ENCODE results near the gene POU6F2.

POU6F2 gene

GRCh38 chr7:39247576-39247975 is 269.9 kb downstream of the POU6F2 start:
- no peak for DNase-seq (ENCODE audit: extremely low read depth in 1 of 2, low read depth in 1 of 2)

GRCh38 chr7:39248041-39248691 is 270.5 kb downstream of the POU6F2 start:
- DNase-seq (ENCODE audit: extremely low read depth in 1 of 2, low read depth in 1 of 2): no peak

GRCh38 chr7:39248692-39249090 is 271.0 kb downstream of the POU6F2 start:
- DNase-seq (ENCODE audit: extremely low read depth in 1 of 2, low read depth in 1 of 2): no peak

GRCh38 chr7:39249635-39250152 is 272.0 kb downstream of the POU6F2 start:
- no peak for DNase-seq (ENCODE audit: extremely low read depth in 1 of 2, low read depth in 1 of 2)

- DNase-seq (ENCODE audit: extremely low read depth in 1 of 2, low read depth in 1 of 2): no peak
Measured at GRCh38 chr7:39252916-39253315, 275.2 kb downstream of the POU6F2 start.

GRCh38 chr7:39259391-39260003 is 281.8 kb downstream of the POU6F2 start:
- no peak for DNase-seq (ENCODE audit: extremely low read depth in 1 of 2, low read depth in 1 of 2)

- no peak for DNase-seq (ENCODE audit: extremely low read depth in 1 of 2, low read depth in 1 of 2)
Measured at GRCh38 chr7:39260279-39260844, 282.7 kb downstream of the POU6F2 start.

- no peak for DNase-seq (ENCODE audit: extremely low read depth in 1 of 2, low read depth in 1 of 2)
Measured at GRCh38 chr7:39261771-39262170, 284.1 kb downstream of the POU6F2 start.

- DNase-seq (ENCODE audit: extremely low read depth in 1 of 2, low read depth in 1 of 2): no peak
Measured at GRCh38 chr7:39265641-39266591, 288.2 kb downstream of the POU6F2 start.

GRCh38 chr7:39269034-39269433 is 291.3 kb downstream of the POU6F2 start:
- no peak for DNase-seq (ENCODE audit: extremely low read depth in 1 of 2, low read depth in 1 of 2)

GRCh38 chr7:39270018-39270417 is 292.3 kb downstream of the POU6F2 start:
- no peak for DNase-seq (ENCODE audit: extremely low read depth in 1 of 2, low read depth in 1 of 2)

GRCh38 chr7:39271402-39271801 is 293.7 kb downstream of the POU6F2 start:
- no peak for DNase-seq (ENCODE audit: extremely low read depth in 1 of 2, low read depth in 1 of 2)

GRCh38 chr7:39272111-39272510 is 294.4 kb downstream of the POU6F2 start:
- DNase-seq (ENCODE audit: extremely low read depth in 1 of 2, low read depth in 1 of 2): no peak

- DNase-seq (ENCODE audit: extremely low read depth in 1 of 2, low read depth in 1 of 2): no peak
Measured at GRCh38 chr7:39272691-39273090, 295.0 kb downstream of the POU6F2 start.

- no peak for DNase-seq (ENCODE audit: extremely low read depth in 1 of 2, low read depth in 1 of 2)
Measured at GRCh38 chr7:39280337-39280736, 302.6 kb downstream of the POU6F2 start.

GRCh38 chr7:39285256-39285655 is 307.5 kb downstream of the POU6F2 start:
- DNase-seq (ENCODE audit: extremely low read depth in 1 of 2, low read depth in 1 of 2): no peak

GRCh38 chr7:39288303-39288702 is 310.6 kb downstream of the POU6F2 start:
- DNase-seq (ENCODE audit: extremely low read depth in 1 of 2, low read depth in 1 of 2): no peak

- no peak for DNase-seq (ENCODE audit: extremely low read depth in 1 of 2, low read depth in 1 of 2)
Measured at GRCh38 chr7:39291628-39292410, 314.1 kb downstream of the POU6F2 start.

- no peak for DNase-seq (ENCODE audit: extremely low read depth in 1 of 2, low read depth in 1 of 2)
Measured at GRCh38 chr7:39293056-39293823, 315.5 kb downstream of the POU6F2 start.

GRCh38 chr7:39294022-39294421 is 316.3 kb downstream of the POU6F2 start:
- DNase-seq (ENCODE audit: extremely low read depth in 1 of 2, low read depth in 1 of 2): no peak

Measured in stimulated activated CD8-positive, alpha-beta memory T cell treated with anti-CD3 and anti-CD28 coated beads, Interleukin-7, amount 100 ng/mL, for 48 hours (primary cell).